AML-193 (cell line): ENCODE data around the gene AIF1.

Experiments
- DNase-seq, 2 experiments: peaks; one replicate each; lab custom pipeline; 2025; lab: John Stamatoyannopoulos, UW

AIF1 gene

GRCh38 chr6:31642798-31643570 lies 27.9 kb downstream of the AIF1 start:
- DNase-seq, result no peak

GRCh38 chr6:31643818-31644454 lies 28.9 kb downstream of the AIF1 start:
- DNase-seq, result no peak

- DNase-seq, result no peak
Observed at GRCh38 chr6:31645325-31645724, 30.3 kb downstream of the AIF1 start.

- DNase-seq, result peak; percentile 73 to 76
Observed at GRCh38 chr6:31651602-31652191, 36.7 kb downstream of the AIF1 start.

GRCh38 chr6:31652925-31653724 lies 38.1 kb downstream of the AIF1 start:
- DNase-seq, result peak; percentile 99 to 100

GRCh38 chr6:31654574-31655348 lies 39.7 kb downstream of the AIF1 start:
- DNase-seq, result no peak

GRCh38 chr6:31655349-31656237 lies 40.6 kb downstream of the AIF1 start, which contains the start of gene APOM:
Gene APOM (plus strand): TSS chr6:31655894. CDS start chr6:31655967, 73 bp downstream.
- DNase-seq, result no peak

GRCh38 chr6:31657406-31658157 lies 42.5 kb downstream of the AIF1 start:
- DNase-seq, result no peak

- no peak for DNase-seq
Observed at GRCh38 chr6:31658158-31658688, 43.2 kb downstream of the AIF1 start.

GRCh38 chr6:31658983-31659648 lies 44.1 kb downstream of the AIF1 start:
- DNase-seq, result no peak

- DNase-seq, result peak; percentile 49 to 53
Observed at GRCh38 chr6:31659649-31660380, 44.8 kb downstream of the AIF1 start.

- peak; percentile 61 to 67 for DNase-seq
Observed at GRCh38 chr6:31660381-31661261, 45.6 kb downstream of the AIF1 start, which contains the start of gene C6orf47. Gene C6orf47 (minus strand): TSS chr6:31660778. CDS start chr6:31659947, 831 bp downstream.

- DNase-seq, result no peak
Observed at GRCh38 chr6:31661262-31662123, 46.5 kb downstream of the AIF1 start.

GRCh38 chr6:31662124-31662723 lies 47.2 kb downstream of the AIF1 start:
- DNase-seq, result no peak

- no peak for DNase-seq
Observed at GRCh38 chr6:31663126-31663960, 48.3 kb downstream of the AIF1 start.
